Activated CD8-positive, alpha-beta memory T cell treated with anti-CD3 and anti-CD28 coated beads, Interleukin-2, amount 50 U/mL, for 1 hour (primary cell): ENCODE results near the gene TUT7.
A peak's percentile ranks its signal among the peaks of the same experiment; 100 is the strongest.
"Not testable (repeated sequence)": the region's sequence is repeated elsewhere in the genome, so short reads cannot be mapped to it uniquely, and the experiment has no call there.

Experiments
- DNase-seq: peaks from one replicate; pipeline ENCODE4 v3.0.0-alpha.2; 2020; ENCODE audit errors: extremely low read depth

Gene TUT7

DNA sequence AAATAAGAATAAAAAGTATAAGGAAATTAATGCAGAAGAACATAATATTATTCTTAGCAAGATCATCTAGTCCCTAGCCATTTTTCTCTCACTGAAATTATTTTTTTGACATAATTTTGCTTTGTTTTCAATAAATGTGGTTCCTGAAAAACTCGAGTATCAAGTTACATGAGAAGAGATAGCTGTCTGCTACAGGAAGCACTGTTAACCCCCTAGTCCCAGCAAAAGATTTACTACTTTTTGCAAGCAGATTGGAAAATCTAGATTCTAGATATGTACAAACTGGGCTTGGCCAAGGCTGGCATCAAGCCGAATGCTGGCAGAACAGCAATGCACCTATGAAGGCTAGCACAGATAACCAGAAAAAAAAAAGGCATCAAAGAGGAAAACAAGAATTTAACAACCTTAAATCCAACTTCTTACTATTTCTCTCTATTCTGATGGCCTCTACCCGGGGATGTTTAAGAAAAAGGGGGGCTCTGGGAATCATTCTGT is 49.9 kb downstream of the TUT7 start:
- no peak for DNase-seq

DNA sequence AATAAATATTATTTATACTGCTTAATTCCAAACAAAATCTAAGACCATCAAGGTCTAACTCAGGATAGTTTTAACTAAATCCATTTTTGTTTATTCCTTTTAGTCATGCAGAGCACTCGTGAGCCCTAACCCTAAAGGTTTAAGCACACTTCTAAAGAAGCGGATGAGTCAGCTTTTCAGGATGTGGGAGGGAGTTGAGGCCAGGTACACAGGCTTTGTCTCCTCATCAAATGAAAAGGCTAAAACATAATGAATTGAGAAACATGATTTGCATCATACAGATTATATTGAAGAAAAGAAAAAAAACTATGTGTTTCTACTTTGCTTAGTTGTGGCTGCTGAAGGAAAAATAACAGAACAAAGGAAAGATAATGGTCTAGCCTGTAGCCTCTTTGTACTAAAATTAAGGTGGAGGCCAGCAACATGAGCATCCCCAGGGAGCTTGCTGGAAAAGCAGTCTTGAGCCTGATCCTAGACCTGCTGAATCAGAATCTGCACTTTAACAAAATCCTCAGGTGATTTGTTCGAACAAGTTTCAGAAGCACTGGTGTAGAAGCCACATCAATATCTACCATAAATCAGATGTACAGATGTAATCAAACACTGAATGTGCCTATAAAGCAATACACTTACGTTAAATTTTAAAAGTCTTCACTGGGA is 50.8 kb downstream of the TUT7 start:
- DNase-seq = peak; percentile 10

DNA sequence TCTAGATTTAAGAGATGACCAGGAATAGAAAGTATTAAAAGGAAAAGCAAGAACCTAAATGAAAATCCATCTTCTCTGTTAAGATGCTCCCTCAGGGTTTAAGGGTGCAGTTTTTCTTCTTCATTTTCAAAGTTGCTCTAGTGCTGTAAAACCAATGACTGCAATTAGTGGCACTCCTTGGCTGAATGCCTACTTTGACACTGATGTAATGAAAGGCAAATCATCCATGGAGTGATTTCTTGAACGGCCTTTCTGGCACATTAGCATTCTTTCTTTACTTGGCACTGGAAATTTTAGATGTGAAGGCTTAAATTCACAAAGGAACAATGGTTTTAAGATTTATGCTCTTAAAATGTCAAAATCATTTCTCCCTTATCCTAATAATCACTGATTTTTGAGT is 52.5 kb downstream of the TUT7 start:
- DNase-seq = no peak

DNA sequence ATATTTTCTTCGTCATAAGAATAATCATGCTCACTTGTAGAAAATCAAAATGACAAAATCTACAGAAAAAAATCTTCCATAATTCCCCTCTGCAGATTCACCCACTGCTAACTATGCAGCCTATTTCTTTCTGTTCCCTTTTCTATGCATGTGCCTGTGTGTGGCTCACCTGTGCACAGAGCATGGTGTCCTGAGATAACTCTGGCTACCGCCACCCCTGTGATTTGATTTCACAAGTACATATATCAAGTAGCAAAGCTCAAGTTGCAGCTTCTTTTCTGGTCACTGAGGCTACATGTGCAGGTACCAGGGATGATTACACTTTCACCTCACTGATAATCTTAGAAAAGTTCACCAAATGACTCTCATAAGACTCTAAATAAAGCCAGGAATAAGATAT is 53.5 kb downstream of the TUT7 start:
- no peak for DNase-seq

DNA sequence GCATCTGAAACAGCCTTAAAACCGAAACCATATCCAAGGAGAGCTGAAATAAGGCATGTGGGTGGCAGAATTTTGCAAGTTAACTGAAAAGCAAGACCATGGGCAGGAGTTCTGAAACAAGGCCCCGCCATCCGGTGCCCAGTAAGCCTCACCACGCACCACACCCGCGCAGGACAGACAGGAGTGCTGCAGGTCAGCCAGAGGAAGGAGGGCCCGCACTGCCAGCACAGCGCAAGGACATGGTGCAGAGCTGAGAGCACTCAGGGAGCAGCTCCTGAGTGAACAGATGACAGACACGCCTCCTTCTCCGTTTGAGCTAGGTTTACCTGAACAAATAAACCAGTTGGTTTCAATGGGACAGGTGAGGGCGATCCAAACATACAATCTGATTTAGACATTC is 55.3 kb downstream of the TUT7 start:
- no peak for DNase-seq

DNA sequence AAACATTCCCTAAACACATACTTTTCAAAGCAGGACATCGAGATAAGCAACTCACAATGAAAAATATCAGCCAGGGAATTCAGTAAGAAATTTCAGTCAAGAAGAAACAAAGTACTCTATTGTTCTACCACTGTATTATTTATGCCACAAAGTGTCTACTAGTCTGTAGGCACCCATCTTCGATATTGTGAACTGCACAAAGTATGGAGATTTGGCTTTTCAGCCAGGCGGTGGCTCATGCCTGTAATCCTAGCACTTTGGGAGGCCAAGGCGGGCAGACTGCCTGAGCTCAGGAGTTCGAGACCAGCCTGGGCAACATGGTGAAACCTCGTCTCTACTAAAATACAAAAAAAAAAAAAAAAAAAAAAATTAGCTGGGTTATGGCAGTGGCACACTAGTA is 63.9 kb downstream of the TUT7 start:
- DNase-seq = not testable (repeated sequence)

DNA sequence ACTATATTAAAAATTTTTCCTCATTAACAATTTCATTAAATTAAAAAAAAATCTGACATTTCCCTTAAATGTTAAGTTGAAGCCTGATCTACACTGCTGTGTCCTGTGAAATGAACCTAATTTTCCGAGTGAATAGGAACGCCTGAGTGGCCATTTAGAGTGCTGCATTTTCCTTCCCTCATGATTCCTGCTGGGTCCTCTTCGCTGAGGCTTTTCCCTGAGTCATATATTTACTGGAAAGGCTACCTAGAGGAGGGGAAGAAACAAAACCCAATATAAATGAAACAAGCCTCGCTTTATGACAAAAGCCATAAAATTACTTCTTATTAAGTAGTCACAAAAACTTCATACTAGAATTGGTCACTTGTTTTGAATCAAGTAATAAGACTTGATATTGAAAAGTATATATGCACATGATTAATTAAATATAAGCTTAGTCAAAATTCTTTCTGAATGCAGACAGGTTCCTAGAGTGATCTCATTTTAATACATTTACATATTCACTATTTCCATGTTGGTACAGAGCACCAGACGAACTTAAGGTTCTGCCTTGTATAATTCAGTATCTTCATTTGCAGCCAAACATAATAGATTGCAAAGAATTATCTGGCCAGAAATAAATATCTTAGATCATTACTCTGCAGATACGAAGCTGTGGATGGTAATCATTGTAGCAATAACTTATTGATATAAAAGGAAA is 65.6 kb downstream of the TUT7 start:
- DNase-seq = no peak

DNA sequence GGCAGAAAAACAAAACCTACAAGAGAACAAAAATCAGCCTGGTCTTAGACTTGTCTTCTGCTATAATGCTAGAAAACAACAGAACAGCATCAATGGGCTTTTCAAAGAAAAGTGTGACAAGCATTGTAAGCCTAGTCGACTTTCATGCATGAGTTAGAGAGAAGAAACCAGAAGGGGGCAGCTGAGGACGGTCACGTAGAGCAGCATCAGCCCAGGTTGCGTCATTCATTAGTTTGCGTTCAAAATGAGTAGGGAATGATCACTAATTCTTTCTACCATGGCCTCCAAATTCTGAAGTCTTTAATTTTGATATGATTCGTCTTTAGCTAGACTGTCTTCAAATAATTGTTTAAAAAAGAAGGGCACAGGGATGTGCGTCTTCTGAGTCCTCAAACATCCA is 67.2 kb downstream of the TUT7 start:
- DNase-seq = no peak

DNA sequence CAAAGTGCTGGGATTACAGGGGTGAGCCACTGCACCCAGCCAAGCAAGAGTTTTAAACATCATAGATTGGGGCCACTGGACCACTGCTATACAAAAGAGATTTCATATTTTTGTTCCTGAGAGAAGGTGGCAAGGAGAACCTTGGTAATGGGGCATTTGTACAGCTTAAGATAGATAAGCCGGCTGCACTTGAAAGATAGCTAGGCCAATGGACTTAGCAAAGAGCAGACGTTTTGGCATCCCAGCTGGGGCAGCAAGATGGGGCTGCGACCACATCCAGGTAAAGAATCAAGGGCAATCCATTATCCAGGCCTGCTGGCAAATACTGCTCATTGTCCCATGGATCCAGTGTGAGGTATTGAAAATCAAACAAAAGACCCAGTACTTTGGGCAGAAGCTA is 67.9 kb downstream of the TUT7 start:
- no peak for DNase-seq

DNA sequence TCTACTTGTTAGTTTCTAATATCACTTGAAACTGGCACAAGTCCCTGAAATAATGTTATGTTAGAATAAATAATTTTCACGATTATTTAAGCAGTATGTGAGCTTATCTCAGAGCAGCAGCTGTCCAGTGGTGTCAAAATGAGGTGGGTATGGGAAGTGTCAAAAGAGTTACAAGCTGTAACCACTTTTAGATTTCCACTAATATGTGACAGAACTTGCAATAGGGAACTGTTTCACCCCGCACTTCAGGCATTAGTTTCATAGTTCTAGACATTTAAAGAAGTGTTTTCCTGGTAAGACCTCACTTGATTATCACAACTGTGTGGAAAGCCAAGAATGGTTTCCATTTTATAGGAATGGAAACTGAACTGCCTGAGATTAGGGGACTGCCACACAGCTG is 68.9 kb downstream of the TUT7 start:
- DNase-seq = no peak

DNA sequence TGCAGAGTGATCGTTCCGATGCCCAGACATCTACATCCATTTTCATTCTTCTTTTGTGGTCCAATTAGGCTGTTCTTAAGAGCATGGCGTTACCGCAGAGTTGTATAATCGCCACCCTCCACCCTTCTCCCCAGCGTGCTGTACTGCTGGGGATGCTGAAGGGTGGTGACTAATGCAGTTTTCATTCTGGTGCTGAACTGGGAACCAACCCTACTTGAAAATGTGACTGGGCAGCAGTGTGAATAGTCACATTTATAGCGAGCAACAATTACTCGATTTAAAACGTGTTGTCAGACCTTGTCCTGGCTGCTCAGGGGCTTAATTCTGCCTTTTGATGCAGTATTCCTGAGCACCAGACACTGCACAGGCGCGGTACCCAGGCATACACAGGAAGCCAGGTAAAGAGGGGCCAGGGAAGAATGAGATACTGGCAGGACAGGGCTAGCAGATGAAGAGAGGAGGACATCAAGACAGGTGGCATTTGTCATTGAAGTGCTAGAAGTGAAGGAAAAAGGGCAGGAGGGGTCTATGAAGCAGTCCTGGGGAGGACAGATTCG is 71.2 kb downstream of the TUT7 start:
- DNase-seq = no peak

DNA sequence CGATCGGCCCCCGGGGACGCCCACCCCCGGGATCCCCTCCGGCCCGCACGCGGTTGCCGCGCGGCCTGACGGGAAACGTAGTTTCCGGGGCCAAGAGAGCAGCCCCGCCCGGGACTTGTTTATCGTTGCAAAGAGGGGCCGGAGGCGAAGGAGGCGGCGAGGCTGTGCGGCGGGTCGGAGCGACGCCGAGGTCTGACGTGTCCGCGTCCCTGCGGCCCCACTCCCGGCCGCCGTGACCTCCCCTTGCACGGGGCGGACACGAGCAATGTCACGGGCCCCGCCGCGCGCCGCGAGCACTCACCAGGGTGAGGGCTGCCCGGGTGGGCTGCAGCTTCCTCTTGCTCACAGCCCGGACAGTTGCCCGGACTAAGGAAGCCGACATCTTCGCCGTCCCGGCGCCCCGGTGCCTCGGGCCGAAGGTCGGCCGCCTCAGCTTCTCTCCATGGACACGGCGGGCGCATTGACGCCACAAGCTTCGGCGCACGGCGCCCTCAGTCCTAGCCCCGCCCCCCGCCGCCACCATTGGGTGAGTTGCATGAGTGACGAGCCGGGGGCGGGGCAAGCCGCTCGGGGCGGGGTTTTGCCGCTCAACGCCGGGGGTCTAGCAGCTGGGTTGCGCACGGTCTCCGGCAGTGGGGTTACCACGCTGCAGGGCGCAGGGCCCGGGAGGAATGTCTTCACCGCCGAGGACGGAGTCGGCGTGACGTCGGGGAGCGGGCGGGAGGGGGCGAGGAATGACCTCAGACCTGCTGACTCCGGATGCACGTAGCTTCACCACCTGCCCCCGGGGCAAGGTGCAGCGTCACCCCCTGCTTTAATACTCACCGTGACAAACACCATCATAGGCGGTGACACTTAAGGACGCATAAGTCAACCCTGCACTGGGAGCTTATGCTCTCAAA is 71.9 kb downstream of the TUT7 start, which contains the start of gene ISCA1:
TSS of gene ISCA1 (minus strand) at position 462 of the 902 bp plus-strand sequence. CDS start at position 382, 80 bp downstream.
- DNase-seq = peak; percentile 97

DNA sequence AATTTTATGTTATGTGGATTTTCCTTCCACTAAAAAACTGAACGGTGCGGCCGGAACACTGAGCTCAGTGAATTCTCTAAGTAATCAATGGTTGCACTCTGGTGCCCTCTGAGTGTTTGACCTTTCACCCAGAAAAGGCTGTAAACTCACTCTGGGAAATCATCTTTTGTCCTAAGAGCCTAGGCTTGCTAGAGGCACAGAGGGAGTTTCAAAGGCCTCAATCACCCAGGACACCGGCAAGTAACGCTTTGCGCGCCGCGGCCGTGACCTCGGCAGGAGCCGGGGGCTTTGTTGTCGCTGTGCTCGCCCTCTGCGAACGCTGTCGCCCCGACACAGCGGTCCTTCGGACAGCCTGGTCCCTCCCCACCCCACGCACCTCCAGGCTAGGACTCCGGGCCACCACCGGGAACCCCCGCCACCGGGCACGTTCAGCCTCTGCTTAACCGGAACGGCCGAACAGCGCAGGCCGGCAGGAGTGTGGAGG is 72.6 kb downstream of the TUT7 start:
- no peak for DNase-seq

DNA sequence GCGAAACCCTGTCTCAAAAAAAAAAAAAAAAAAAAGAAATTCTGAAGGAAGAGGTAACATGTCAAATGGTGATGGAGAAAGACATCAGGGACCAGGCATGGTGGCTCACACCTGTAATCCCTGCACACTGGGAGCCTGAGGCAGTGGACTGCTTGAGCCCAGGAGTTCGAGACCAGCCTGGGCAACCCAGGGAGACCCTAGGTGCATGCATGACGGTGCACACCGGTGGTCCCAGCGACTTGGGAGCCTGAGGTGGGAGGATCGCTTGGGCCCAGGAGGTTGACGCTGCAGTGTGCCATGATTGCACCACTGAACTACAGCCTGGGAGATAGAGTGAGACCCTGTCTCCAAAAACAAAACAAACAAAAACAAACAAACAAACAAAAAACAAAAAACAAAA is 73.6 kb downstream of the TUT7 start:
- DNase-seq = no peak

DNA sequence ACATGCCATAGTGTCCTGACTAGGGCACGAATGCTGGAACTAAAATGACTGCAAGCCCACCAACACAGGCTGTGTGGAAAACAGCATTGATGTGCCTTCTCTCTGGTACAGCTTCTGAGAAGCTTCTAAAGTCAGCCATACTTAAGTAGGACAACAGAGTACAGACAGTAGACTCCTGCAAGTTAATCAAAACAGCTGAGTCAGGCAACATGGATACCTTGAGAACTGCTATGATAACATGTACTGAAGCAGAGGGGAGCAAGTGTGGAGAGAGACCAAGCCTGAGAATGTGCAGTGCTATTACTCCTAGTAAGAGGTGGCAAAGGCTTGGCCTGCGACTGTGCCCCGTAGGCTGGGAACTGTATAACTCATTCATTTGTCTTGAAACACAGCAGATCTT is 74.4 kb downstream of the TUT7 start:
- no peak for DNase-seq

DNA sequence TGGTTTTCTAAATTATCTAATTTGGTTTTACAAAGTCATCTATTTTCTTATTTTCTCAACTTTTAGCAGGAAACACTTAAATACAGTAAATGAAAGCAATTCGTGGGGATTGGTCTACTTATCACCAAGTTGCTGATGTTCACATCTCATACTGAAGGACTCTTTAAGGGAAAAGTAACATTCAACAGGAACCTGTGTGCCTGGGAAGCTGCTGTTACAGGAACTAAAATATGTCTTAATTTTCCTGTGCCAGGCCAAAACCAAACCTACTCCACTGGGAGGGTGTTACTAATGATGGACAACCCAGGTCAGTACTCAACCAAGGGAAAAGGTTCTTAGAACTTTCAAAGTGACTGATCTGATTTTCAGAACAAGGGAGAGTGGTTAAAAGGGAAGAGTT is 77.1 kb downstream of the TUT7 start:
- DNase-seq = no peak

DNA sequence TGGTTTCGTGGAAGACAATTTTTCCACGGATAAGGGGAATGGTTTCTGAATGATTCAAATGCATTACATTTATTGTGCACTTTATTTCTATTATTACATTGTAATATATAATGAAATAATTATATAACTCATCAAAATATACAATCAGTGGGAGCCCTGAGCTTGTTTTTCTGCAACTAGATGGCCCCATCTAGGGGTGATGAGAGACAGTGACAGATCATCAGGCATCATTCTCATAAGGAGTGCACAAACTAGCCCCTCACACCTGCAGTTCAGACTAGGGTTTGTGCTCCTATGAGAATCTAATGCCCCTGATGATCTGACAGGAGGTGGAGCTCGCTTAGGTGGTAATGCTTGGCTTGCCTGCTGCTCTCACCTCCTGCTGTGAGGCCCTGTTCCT is 78.2 kb downstream of the TUT7 start:
- no peak for DNase-seq

DNA sequence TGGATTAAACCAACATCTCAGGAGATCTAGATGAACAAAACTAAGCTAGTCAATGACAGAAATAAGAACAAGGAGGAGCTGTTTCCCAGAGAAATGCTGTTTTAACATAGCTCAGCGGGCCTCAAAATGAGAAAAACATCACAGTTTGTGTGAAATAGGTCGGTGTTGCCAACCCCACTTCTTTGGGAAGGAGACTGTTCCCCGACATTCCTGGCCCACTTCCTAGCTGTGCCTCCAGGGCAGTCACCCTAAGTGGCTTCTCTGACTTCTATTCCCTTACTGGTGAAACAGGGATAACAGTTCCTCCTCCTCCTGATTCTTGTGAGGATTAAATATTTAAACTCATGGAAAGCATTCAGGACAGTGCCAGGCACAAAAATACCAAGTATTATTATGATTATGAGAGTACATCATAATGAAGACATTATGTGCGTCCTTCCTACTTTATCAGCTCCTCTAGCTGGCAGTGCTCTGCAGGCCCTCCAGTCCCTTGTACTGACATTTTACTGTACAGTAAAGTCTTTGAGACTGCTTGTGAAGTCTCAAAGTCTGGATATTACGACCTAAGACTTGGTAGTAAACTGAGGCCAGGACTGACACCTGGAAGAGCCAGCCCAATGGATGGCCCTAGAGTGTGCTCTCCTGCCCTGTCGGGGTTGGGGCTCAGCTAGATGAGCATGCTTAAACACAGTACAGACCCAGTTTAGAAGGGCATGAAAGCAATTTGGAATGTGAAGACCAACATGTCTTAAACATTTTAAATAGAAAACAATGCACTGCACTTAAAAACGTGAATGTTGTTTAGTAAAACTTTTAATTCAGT is 79.2 kb downstream of the TUT7 start:
- DNase-seq = no peak

DNA sequence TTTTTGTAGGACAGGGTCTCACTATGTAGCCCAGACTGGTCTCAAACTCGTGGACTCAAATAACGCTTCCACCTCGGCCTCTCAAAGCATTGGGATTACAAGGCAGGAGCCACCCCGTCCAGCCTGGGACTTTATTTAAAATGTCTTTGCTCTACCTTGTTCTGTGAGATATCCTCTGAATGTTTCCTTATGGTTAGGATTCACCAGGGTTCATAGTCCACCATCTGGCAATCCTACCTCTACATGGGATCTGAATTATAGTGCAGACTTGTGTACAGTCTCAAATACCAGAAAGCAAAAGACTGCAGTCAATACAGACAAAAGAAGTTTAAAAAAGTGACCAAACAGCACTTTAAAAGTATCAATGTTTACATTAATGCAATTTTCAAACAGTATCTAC is 82.0 kb downstream of the TUT7 start:
- DNase-seq = no peak

DNA sequence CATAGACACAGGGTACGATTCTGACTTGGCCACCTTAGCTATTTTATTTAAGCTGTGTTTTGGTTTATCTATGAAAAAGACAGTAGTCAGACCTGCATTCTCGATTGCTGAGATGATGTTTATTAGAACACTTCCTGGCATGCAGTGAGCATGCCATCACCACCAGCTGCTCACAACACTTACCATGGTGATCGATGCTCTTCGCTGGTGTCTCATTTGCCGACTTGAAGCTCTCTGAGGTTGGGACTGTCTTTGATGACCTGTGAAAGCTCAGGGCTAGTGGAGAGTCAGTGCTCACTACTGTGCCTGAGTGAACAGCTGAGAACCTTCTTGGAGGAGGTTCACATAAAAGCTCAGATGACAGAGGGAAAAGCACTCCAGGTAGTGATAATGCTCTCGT is 90.3 kb downstream of the TUT7 start:
- no peak for DNase-seq

DNA sequence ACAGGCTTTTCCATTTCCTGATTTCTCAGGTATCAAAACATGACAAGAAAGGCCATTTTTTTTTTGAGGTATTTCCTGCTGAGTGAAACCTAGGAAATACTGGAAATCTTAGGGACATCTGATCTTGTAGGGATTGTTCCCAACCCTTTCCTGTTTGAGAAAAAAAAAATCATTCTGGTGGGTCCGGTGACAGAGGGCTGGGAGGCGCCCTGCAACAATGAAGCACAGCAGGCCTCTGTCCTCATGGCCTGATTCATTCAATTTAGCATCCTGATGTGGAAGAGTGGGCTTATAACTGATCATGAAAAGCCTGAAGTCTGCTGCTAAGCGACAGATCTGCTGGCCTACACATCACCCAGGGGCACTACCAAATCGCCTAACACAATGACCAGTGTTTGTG is 91.7 kb downstream of the TUT7 start:
- no peak for DNase-seq
